A549 (cell line): ENCODE measurements around the gene ADAM19. TPM values are rescaled to one million over a fixed set of nuclear protein-coding genes. Genes with fewer than 3 reads are reported as not detected.

Source experiments
- ATAC-seq, 2 experiments: fragments of 200-7000 bp in 1 of 2; fragments of >200 bp in 1 of 2; cut with Nextera tagmentation in 1 of 2; cut with Tn5 transposase in 1 of 2; 3 replicates each; pipeline versions ENCODE4 v1.8.0 to v1.9.1; 2018 to 2020; ENCODE audit warnings: mild to moderate bottlenecking in 1 of 2, moderate library complexity in 1 of 2
- CTCF ChIA-PET: fragments of 300-600 bp; sonication (Branson Sonifier 250); formaldehyde crosslinking; extraction: SDS; loops from one replicate; lab custom pipeline; 2021; ENCODE audit warnings: antibody characterized with exemption, inconsistent platforms; lab: Yijun Ruan, JAX
- POLR2A ChIA-PET: fragments of 350-600 bp; formaldehyde crosslinking; extraction: SDS; loops from one replicate; lab custom pipeline; 2021; ENCODE audit warnings: antibody characterized with exemption, inconsistent platforms; lab: Yijun Ruan, JAX
- DNase-seq, 2 experiments: peaks; one replicate each; pipeline versions ENCODE4 v3.0.0 to v3.0.0-alpha.2; 2011 to 2016; ENCODE audit warnings: low read depth in 1 of 2, low spot score in 1 of 2
- FAIRE-seq: peaks from 2 replicates; lab custom pipeline; 2011; peaks lifted over from hg19 to GRCh38; lab: Jason Lieb, UNC
- H3K27ac ChIP-seq, 2 experiments: fragments of >200 bp; sonication (Bioruptor Twin); formaldehyde crosslinking; 3 replicates each; pipeline ENCODE4 v1.5.1; 2016 to 2017
- H3K4me1 ChIP-seq: fragments of >200 bp; sonication (Bioruptor Twin); formaldehyde crosslinking; 3 replicates; pipeline ENCODE4 v1.6.1; 2016
- H3K4me2 ChIP-seq: fragments of >200 bp; sonication (Bioruptor Twin); formaldehyde crosslinking; 3 replicates; pipeline ENCODE4 v1.6.1; 2016
- H3K4me3 ChIP-seq: fragments of >200 bp; sonication (Bioruptor Twin); formaldehyde crosslinking; 3 replicates; pipeline ENCODE4 v1.5.1; 2016
- H3K9me3 ChIP-seq: fragments of >200 bp; sonication (Bioruptor Twin); formaldehyde crosslinking; 3 replicates; pipeline ENCODE4 v1.6.1; 2016
- ATOH8 ChIP-seq: fragments of 250-450 bp; sonication (Bioruptor Pico); IDR thresholded peaks from 2 replicates; pipeline ENCODE4 v1.5.0; 2020; ENCODE audit warnings: low read depth, mild to moderate bottlenecking, moderate library complexity
- BCL3 ChIP-seq: fragments of >200 bp; sonication (Bioruptor Twin); formaldehyde crosslinking; IDR thresholded peaks from 3 replicates; pipeline ENCODE4 v1.6.1; 2016
- CBX8 ChIP-seq: fragments of 200-600 bp; sonication (generic); IDR thresholded peaks from 2 replicates; pipeline ENCODE4 v1.6.1; 2016
- CEBPB ChIP-seq, 2 experiments: fragments of >200 bp in 1 of 2; sonication (Bioruptor Twin) in 1 of 2; formaldehyde crosslinking in 1 of 2; IDR thresholded peaks; 2 replicates each; pipeline ENCODE4 v1.6.1; 2012 to 2016
- CTCF ChIP-seq: fragments of >200 bp; sonication (Bioruptor Twin); formaldehyde crosslinking; IDR thresholded peaks from 3 replicates; pipeline ENCODE4 v1.5.1; 2016
- EHMT2 ChIP-seq: fragments of 200-600 bp; sonication (generic); IDR thresholded peaks from 2 replicates; pipeline ENCODE4 v1.6.1; 2016; ENCODE audit warnings: antibody characterized with exemption, low read depth, mild to moderate bottlenecking, moderate library complexity
- EP300 ChIP-seq, 2 experiments: fragments of >200 bp; sonication (Bioruptor Twin); formaldehyde crosslinking; IDR thresholded peaks; 2 replicates in 1 of 2; 3 replicates in 1 of 2; pipeline ENCODE4 v1.6.1; 2016 to 2017
- FOSB ChIP-seq: fragments of 250-450 bp; sonication (Bioruptor Pico); IDR thresholded peaks from 2 replicates; pipeline ENCODE4 v1.5.0; 2020; ENCODE audit warnings: mild to moderate bottlenecking, moderate library complexity
- FOSL2 ChIP-seq, 2 experiments: fragments of 450-650 bp in 1 of 2; fragments of >200 bp in 1 of 2; sonication (Bioruptor Twin) in 1 of 2; formaldehyde crosslinking; IDR thresholded peaks; 2 replicates each; pipeline versions ENCODE4 v1.5.0 to v1.6.1; 2016 to 2020; ENCODE audit warnings: mild to moderate bottlenecking in 1 of 2, moderate library complexity in 1 of 2
- FOXS1 ChIP-seq: fragments of 250-450 bp; sonication (Bioruptor Pico); IDR thresholded peaks from 2 replicates; pipeline ENCODE4 v1.5.0; 2020; ENCODE audit warnings: mild to moderate bottlenecking, moderate library complexity
- HES2 ChIP-seq: fragments of >200 bp; sonication (Bioruptor Twin); formaldehyde crosslinking; IDR thresholded peaks from 2 replicates; pipeline ENCODE4 v1.6.1; 2016
- HEYL ChIP-seq: fragments of 250-450 bp; sonication (Bioruptor Pico); IDR thresholded peaks from 2 replicates; pipeline ENCODE4 v1.8.0; 2021; ENCODE audit warnings: mild to moderate bottlenecking, moderate library complexity
- HOXA7 ChIP-seq: fragments of 250-450 bp; sonication (Bioruptor Pico); IDR thresholded peaks from 2 replicates; pipeline ENCODE4 v1.5.0; 2020; ENCODE audit warnings: mild to moderate bottlenecking, moderate library complexity
- JUN ChIP-seq, 2 experiments: fragments of >200 bp; sonication (Bioruptor Twin); formaldehyde crosslinking; IDR thresholded peaks; 2 replicates in 1 of 2; 3 replicates in 1 of 2; pipeline ENCODE4 v1.6.1; 2016 to 2017
- KDM1A ChIP-seq: fragments of 200-600 bp; sonication (generic); IDR thresholded peaks from 2 replicates; pipeline ENCODE4 v1.6.1; 2016; ENCODE audit warnings: low read depth, mild to moderate bottlenecking
- KDM5A ChIP-seq: fragments of 200-600 bp; sonication (generic); IDR thresholded peaks from 2 replicates; pipeline ENCODE4 v1.6.1; 2016; ENCODE audit warnings: antibody characterized with exemption, mild to moderate bottlenecking
- MAFK ChIP-seq: fragments of 450-650 bp; IDR thresholded peaks from 2 replicates; pipeline ENCODE4 v1.6.1; 2014; ENCODE audit not compliant: partially characterized antibody
- MAX ChIP-seq: IDR thresholded peaks from 2 replicates; pipeline ENCODE4 v1.6.1; 2012
- NFE2L2 ChIP-seq: fragments of 150-350 bp; conservative IDR thresholded peaks from 2 replicates; pipeline ENCODE4 v1.6.1; 2014; ENCODE audit warnings: low read length
- NPAS2 ChIP-seq: fragments of 250-450 bp; sonication (Bioruptor Pico); IDR thresholded peaks from 2 replicates; pipeline ENCODE4 v1.8.0; 2022; ENCODE audit warnings: mild to moderate bottlenecking, moderate library complexity, borderline replicate concordance
- NR3C1 ChIP-seq: fragments of >200 bp; sonication (Bioruptor Twin); formaldehyde crosslinking; IDR thresholded peaks from 3 replicates; pipeline ENCODE4 v1.6.1; 2017
- PBX3 ChIP-seq: IDR thresholded peaks from 2 replicates; pipeline ENCODE4 v1.6.1; 2012
- POLR2A ChIP-seq: IDR thresholded peaks from 2 replicates; pipeline ENCODE4 v1.6.1; 2012; ENCODE audit warnings: mild to moderate bottlenecking, low read length
- ZC3H11A ChIP-seq: fragments of 450-650 bp; IDR thresholded peaks from 2 replicates; pipeline ENCODE4 v1.6.1; 2014; ENCODE audit warnings: antibody characterized with exemption, mild to moderate bottlenecking
- ZNF302 ChIP-seq: fragments of 250-450 bp; sonication (Bioruptor Pico); IDR thresholded peaks from 2 replicates; pipeline ENCODE4 v1.9.0; 2021; ENCODE audit warnings: inconsistent platforms, mild to moderate bottlenecking, moderate library complexity
- WGBS: methylation state at CpG from one replicate; pipeline ENCODE4 v1.1.6; 2017; ENCODE audit errors: missing lambda C conversion rate; 5-methylcytosine and 5-hydroxymethylcytosine counted together
- polyA plus RNA-seq, 4 experiments: library from polyadenylated mRNA; depleted of rRNA in 3 of 4; stranded (reverse); fragments of >200 nt; fragmentation: RNase III in 1 of 4; extraction: RNeasy Plus Mini Kit Qiagen cat#74134 plus additional on column Dnase treatment in 1 of 4; gene quantifications; 2 replicates in 3 of 4; 3 replicates in 1 of 4; pipeline ENCODE4 v1.2.3, GENCODE V29; 2011 to 2017

ADAM19 gene
- polyA plus RNA-seq, 2 of the 4 experiments (the other 2 are of a cell fraction) = 7.7 to 15.2 TPM

- DNase-seq (peak; percentile 21 to 30), FAIRE-seq (no peak), ATAC-seq (peak in 1 of 2 experiments; percentile 56; a peak in 2 of 6 replicates)
- peaks cover 21% of the 10 kb centered on the region for H3K4me1 ChIP-seq
- TF ChIP-seq FOSB (CRISPR knock-in tag) (no peak), EHMT2 (no peak), POLR2A (no peak), HES2 (no peak), HEYL (no peak), MAFK (no peak), FOSL2 (IDR thresholded peaks at IDR 0.05) (no peak), FOSL2 (CRISPR knock-in tag; IDR thresholded peaks at IDR 0.05) (no peak), CEBPB (IDR thresholded peaks at IDR 0.05) (no peak), PBX3 (no peak), CTCF (no peak), ZNF302 (CRISPR knock-in tag) (no peak), KDM1A (no peak), MAX (no peak), FOXS1 (CRISPR knock-in tag) (no peak), CBX8 (no peak), EP300 (IDR thresholded peaks at IDR 0.05) (no peak), ZC3H11A (no peak), ATOH8 (CRISPR knock-in tag) (no peak)
- ChIA-PET CTCF (no interaction called here), POLR2A (no interaction called here)
- WGBS = 84% methylated on average over 9 of the region's 9 CpGs
- no peak overlapping the region for H3K27ac ChIP-seq
- no peaks in the 10 kb centered on the region for H3K9me3 ChIP-seq
- H3K4me3 ChIP-seq = no peak overlapping the region
- H3K4me2 ChIP-seq = no peak overlapping the region
Observed at GRCh38 chr5:157520911-157521703, 54.5 kb downstream of the ADAM19 start.

- no peak for DNase-seq
- H3K27ac ChIP-seq = no peak overlapping the region
- peaks cover 29% of the 10 kb centered on the region for H3K4me1 ChIP-seq
- 89% methylated on average over 9 of the region's 9 CpGs for WGBS
- ChIA-PET POLR2A (no interaction called here), CTCF (interaction anchor here (1.7 kb wide), 1 partner anchor 199 kb away, joined by 5 read pairs; no protein-coding TSS in a partner anchor)
- no peaks in the 10 kb centered on the region for H3K9me3 ChIP-seq
- no peak overlapping the region for H3K4me3 ChIP-seq
- H3K4me2 ChIP-seq = no peak overlapping the region
- ATAC-seq = no peak
- no peak for FAIRE-seq
- TF ChIP-seq NFE2L2 (no peak), CTCF (no peak), PBX3 (no peak), HOXA7 (CRISPR knock-in tag) (no peak), KDM5A (no peak), CEBPB (IDR thresholded peaks at IDR 0.05) (no peak), NPAS2 (CRISPR knock-in tag) (no peak), NR3C1 (no peak), JUN (IDR thresholded peaks at IDR 0.05) (no peak), BCL3 (no peak), EP300 (IDR thresholded peaks at IDR 0.05) (no peak)
Observed at GRCh38 chr5:157519579-157520253, 55.9 kb downstream of the ADAM19 start.
